Esophagus muscularis mucosa (tissue), 4 donors: ENCODE data around the gene ACTR6. TPM values are rescaled to one million over a fixed set of nuclear protein-coding genes. Genes with fewer than 3 reads are reported as not detected.
A peak's percentile ranks its signal among the peaks of the same experiment; 100 is the strongest.

Experiments
- DNase-seq: peaks from one replicate; pipeline ENCODE4 v3.0.0-alpha.2; 2017; ENCODE audit errors: extremely low spot score
- H3K27ac ChIP-seq, 4 donors: fragments of 200-600 bp; sonication (generic); replicated peaks in 1 of 4; 1 replicate in 3 of 4; 2 replicates in 1 of 4; pipeline ENCODE4 v1.5.1; 2016 to 2019; ENCODE audit warnings: mild to moderate bottlenecking in 1 of 4
- H3K27me3 ChIP-seq, 4 donors: fragments of 200-600 bp; sonication (generic); one replicate each; pipeline versions ENCODE4 v1.5.1 to v1.6.0; 2016 to 2019
- H3K36me3 ChIP-seq, 4 donors: fragments of 200-600 bp; sonication (generic); one replicate each; pipeline ENCODE4 v1.5.1; 2016 to 2019
- H3K4me1 ChIP-seq, 4 donors: fragments of 200-600 bp; sonication (generic); one replicate each; pipeline ENCODE4 v1.5.1; 2016 to 2019
- H3K4me3 ChIP-seq, 4 donors: fragments of 200-600 bp; sonication (generic); 1 replicate in 2 of 4; 2 replicates in 2 of 4; pipeline ENCODE4 v1.5.1; 2016 to 2019; ENCODE audit warnings: mild to moderate bottlenecking in 4 of 4, moderate library complexity in 1 of 4
- H3K9me3 ChIP-seq, 4 donors: fragments of 200-600 bp; sonication (generic); 1 replicate in 3 of 4; 2 replicates in 1 of 4; pipeline ENCODE4 v1.5.1; 2016 to 2019
- CTCF ChIP-seq, 3 experiments: fragments of 200-600 bp in 2 of 3; fragments of 450-650 bp in 1 of 3; sonication (generic) in 2 of 3; IDR thresholded peaks; one replicate each; pipeline ENCODE4 v1.5.1; 2017 to 2019; ENCODE audit warnings: antibody characterized with exemption in 3 of 3, mild to moderate bottlenecking in 2 of 3, moderate library complexity in 1 of 3
- EP300 ChIP-seq: sonication (generic); formaldehyde crosslinking; IDR thresholded peaks from one replicate; pipeline ENCODE4 v1.6.1; 2017; ENCODE audit warnings: antibody characterized with exemption
- POLR2A ChIP-seq: fragments of 450-650 bp; IDR thresholded peaks from one replicate; pipeline ENCODE4 v1.6.1; 2017; ENCODE audit warnings: antibody characterized with exemption, moderate library complexity, mild to moderate bottlenecking, low read depth
- POLR2AphosphoS5 ChIP-seq, 2 donors: sonication (generic); formaldehyde crosslinking; IDR thresholded peaks; one replicate each; pipeline ENCODE4 v1.6.1; 2017; ENCODE audit warnings: antibody characterized with exemption in 2 of 2
- WGBS: methylation state at CpG from one replicate; pipeline ENCODE4 v1.1.5; 2018; 5-methylcytosine and 5-hydroxymethylcytosine counted together
- intact Hi-C: fragments of 100-400 bp; cut with DNase I; formaldehyde crosslinking; loops from one replicate; pipeline ENCODE4 v1.15.1; 2023
- total RNA-seq, 4 donors: library from RNA; depleted of rRNA; stranded (reverse); fragments of >200 nt; gene quantifications; one replicate each; pipeline versions ENCODE4 v1.1.0 to v1.2.1, GENCODE V29; 2016

The ACTR6 gene
- total RNA-seq, result 10 to 100 TPM in 3 of 4 donors, 1 to 10 TPM in 1; 9.6 to 14.2 (median 13.3) TPM

- H3K27me3 ChIP-seq, result no peaks in the 10 kb centered on the region
- peak within 1 kb of the TSS; percentile 80 to 91 (median 86) for H3K4me3 ChIP-seq
- peak within 1 kb of the TSS; percentile 82 to 93 (median 90) for H3K27ac ChIP-seq
- no peaks in the 10 kb centered on the region for H3K9me3 ChIP-seq
- TF ChIP-seq CTCF (IDR thresholded peaks at IDR 0.05) (peak; percentile 12 to 32 (median 14)), POLR2AphosphoS5 (IDR thresholded peaks at IDR 0.05) (peak; percentile 83 to 89), POLR2A (no peak), EP300 (no peak)
- H3K36me3 ChIP-seq, result peaks cover 0 to 23% (median 5%) of the 10 kb centered on the region in 4 donors
- DNase-seq, result peak; percentile 98
- under 1% methylated on average over 38 of the region's 38 CpGs for WGBS
- peaks cover 21 to 51% (median 33%) of the 10 kb centered on the region in 4 donors for H3K4me1 ChIP-seq
- intact Hi-C loops, result no loop called here
Measured at GRCh38 chr12:100200463-100201181, at the start of gene ACTR6. Gene ACTR6, plus strand, starts transcription at chr12:100200815. Its CDS starts 37 bp downstream, at chr12:100200852.

GRCh38 chr12:100151769-100152168 is 48.8 kb upstream of the ACTR6 start:
- Histone ChIP-seq H3K4me3 (no peak overlapping the region), H3K27ac (no peak overlapping the region), H3K36me3 (no peaks in the 10 kb centered on the region), H3K27me3 (no peaks in the 10 kb centered on the region), H3K4me1 (peaks cover 0 to 4% (median 0%) of the 10 kb centered on the region in 4 donors), H3K9me3 (no peaks in the 10 kb centered on the region)
- no peak for TF ChIP-seq POLR2A
- no peak for TF ChIP-seq CTCF (IDR thresholded peaks at IDR 0.05)
- TF ChIP-seq EP300, result no peak
- no peak for TF ChIP-seq POLR2AphosphoS5 (IDR thresholded peaks at IDR 0.05)
- intact Hi-C loops, result no loop called here
- WGBS, result 100% methylated on average over 2 of the region's 2 CpGs
- DNase-seq, result no peak

GRCh38 chr12:100153131-100153530 is 47.5 kb upstream of the ACTR6 start:
- DNase-seq, result no peak
- H3K9me3 ChIP-seq, result no peaks in the 10 kb centered on the region
- no peak for TF ChIP-seq EP300
- TF ChIP-seq CTCF (IDR thresholded peaks at IDR 0.05), result no peak
- TF ChIP-seq POLR2AphosphoS5 (IDR thresholded peaks at IDR 0.05), result no peak
- no peak for TF ChIP-seq POLR2A
- H3K4me3 ChIP-seq, result no peak overlapping the region
- H3K27me3 ChIP-seq, result no peaks in the 10 kb centered on the region
- WGBS, result 99% methylated on average over 10 of the region's 10 CpGs
- no peaks in the 10 kb centered on the region for H3K36me3 ChIP-seq
- intact Hi-C loops, result no loop called here
- H3K4me1 ChIP-seq, result peaks cover 0 to 4% (median 0%) of the 10 kb centered on the region in 4 donors
- no peak overlapping the region for H3K27ac ChIP-seq

GRCh38 chr12:100154474-100155247 is 46.0 kb upstream of the ACTR6 start:
- DNase-seq, result peak; percentile 93
- Histone ChIP-seq H3K9me3 (no peaks in the 10 kb centered on the region), H3K4me3 (no peak overlapping the region), H3K27ac (no peak overlapping the region), H3K4me1 (peaks cover 0 to 4% (median 0%) of the 10 kb centered on the region in 4 donors), H3K27me3 (no peaks in the 10 kb centered on the region), H3K36me3 (no peaks in the 10 kb centered on the region)
- TF ChIP-seq CTCF (IDR thresholded peaks at IDR 0.05) (peak; percentile 59 to 84 (median 64)), POLR2AphosphoS5 (IDR thresholded peaks at IDR 0.05) (no peak)
- 64% methylated on average over 11 of the region's 15 CpGs for WGBS
- intact Hi-C loops, result no loop called here
